Heart left ventricle (tissue), 13 donors: Measurements from ENCODE around the gene MTM1.

Experiments
- POLR2A ChIP-seq, 2 donors: fragments of 450-650 bp; IDR thresholded peaks; one replicate each; pipeline ENCODE4 v1.6.1; 2017; ENCODE audit warnings: antibody characterized with exemption in 2 of 2, mild to moderate bottlenecking in 2 of 2, moderate library complexity in 2 of 2
- TF ChIP-seq, protein P1 (sequence below), 12 donors: fragments of 200-600 bp; sonication (generic) in 4 of 12; IDR thresholded peaks; one replicate each; pipeline versions ENCODE4 v1.5.0 to v1.8.0; 2018 to 2022; ENCODE audit warnings: antibody characterized with exemption in 12 of 12, mild to moderate bottlenecking in 5 of 12
- donor health status: ischemic (EF 13 %, LVEDD 7.1; RV severe dilation, severe dysfunction).
- donor health status: DM: no; HTN: yes; CAD: no.
- donor health status: DM: no; HTN: no; CAD: no.
- donor health status: ischemic (EF 25% LVEDD 6.9; RV normal size, moderate dysfunction).
- donor health status: ischemic (EF 25% LVEDD 5.7; RV mildly dilated, moderate dysfunction).
- donor health status: ischemic (EF 35%, LVEDD 5.7; RV mildly dilated, moderate dysfunction).
- donor health status: nonischemic (EF 11% LVEDD 7.7; RV severe dilation, severe dysfunction).
- donor health status: DM: yes; HTN: yes; CAD: no.
- donor health status: PGD.
- donor health status: ischemic (EF 29% LVEDD 5.4; RV normal size, mild dysfunction).
- donor health status: nonischemic (EF 23%, LVEDD 6.1; RV moderate dilation, normal function).

DNA sequence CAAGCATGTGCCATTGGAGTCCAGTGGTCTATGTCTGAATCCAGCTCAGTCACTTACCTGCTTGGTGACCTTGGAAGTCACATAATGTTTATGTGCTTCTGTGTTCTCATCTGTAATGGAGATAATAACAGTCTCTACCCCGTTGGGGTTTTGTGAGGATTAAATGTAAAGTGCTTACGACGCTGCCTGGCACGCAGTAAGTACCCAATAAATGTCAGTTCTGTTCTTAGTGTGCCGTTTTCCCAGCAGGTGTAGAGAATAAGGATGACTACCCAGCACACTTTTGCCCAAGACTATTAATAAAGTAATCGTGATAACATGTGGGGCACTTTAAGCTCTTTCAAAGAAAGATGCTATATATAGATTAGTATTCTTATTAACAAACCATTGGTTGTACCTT lies 56.7 kb downstream of the MTM1 start:
- TF ChIP-seq, protein P1, sequence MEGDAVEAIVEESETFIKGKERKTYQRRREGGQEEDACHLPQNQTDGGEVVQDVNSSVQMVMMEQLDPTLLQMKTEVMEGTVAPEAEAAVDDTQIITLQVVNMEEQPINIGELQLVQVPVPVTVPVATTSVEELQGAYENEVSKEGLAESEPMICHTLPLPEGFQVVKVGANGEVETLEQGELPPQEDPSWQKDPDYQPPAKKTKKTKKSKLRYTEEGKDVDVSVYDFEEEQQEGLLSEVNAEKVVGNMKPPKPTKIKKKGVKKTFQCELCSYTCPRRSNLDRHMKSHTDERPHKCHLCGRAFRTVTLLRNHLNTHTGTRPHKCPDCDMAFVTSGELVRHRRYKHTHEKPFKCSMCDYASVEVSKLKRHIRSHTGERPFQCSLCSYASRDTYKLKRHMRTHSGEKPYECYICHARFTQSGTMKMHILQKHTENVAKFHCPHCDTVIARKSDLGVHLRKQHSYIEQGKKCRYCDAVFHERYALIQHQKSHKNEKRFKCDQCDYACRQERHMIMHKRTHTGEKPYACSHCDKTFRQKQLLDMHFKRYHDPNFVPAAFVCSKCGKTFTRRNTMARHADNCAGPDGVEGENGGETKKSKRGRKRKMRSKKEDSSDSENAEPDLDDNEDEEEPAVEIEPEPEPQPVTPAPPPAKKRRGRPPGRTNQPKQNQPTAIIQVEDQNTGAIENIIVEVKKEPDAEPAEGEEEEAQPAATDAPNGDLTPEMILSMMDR (IDR thresholded peaks at IDR 0.05) = no peak
- TF ChIP-seq POLR2A (IDR thresholded peaks at IDR 0.05) = no peak
